K562 (cell line): ENCODE measurements around the gene RFX7. TPM values are rescaled to one million over a fixed set of nuclear protein-coding genes. Genes with fewer than 3 reads are reported as not detected.

Experiments
- BCL6 ChIP-seq: fragments of 250-450 bp; sonication (Bioruptor Pico); IDR thresholded peaks from 2 replicates; pipeline ENCODE4 v1.4.0; 2020
- BCOR ChIP-seq: fragments of 450-650 bp; IDR thresholded peaks from 2 replicates; pipeline ENCODE4 v1.6.1; 2016
- CBFA2T2 ChIP-seq: fragments of 450-650 bp; conservative IDR thresholded peaks from 2 replicates; pipeline ENCODE4 v1.6.1; 2017; ENCODE audit warnings: mild to moderate bottlenecking
- CREM ChIP-seq: IDR thresholded peaks from 2 replicates; pipeline ENCODE4 v1.6.1; 2014; ENCODE audit warnings: antibody characterized with exemption, low read depth
- EHMT2 ChIP-seq: fragments of 450-650 bp; IDR thresholded peaks from 2 replicates; pipeline ENCODE4 v1.6.1; 2018; ENCODE audit warnings: antibody characterized with exemption
- NCOA6 ChIP-seq: fragments of 450-650 bp; IDR thresholded peaks from 2 replicates; pipeline ENCODE4 v1.6.1; 2017; ENCODE audit warnings: mild to moderate bottlenecking
- POLR2AphosphoS2 ChIP-seq: IDR thresholded peaks from 2 replicates; pipeline ENCODE4 v1.6.1; 2012; ENCODE audit warnings: low read length, improper control_type of control experiment
- RFX1 ChIP-seq: fragments of 450-650 bp; IDR thresholded peaks from 2 replicates; pipeline ENCODE4 v1.6.1; 2016; ENCODE audit warnings: mild to moderate bottlenecking, moderate library complexity
- SMARCA5 ChIP-seq: fragments of 450-650 bp; IDR thresholded peaks from 2 replicates; pipeline ENCODE4 v1.6.1; 2016
- ZNF146 ChIP-seq: IDR thresholded peaks from one replicate; pipeline ENCODE4 v1.6.1; 2018; ENCODE audit warnings: missing compliant biosample characterization; ENCODE audit not compliant: unreplicated experiment
- ZNF311 ChIP-seq: fragments of 250-450 bp; sonication (Bioruptor Pico); IDR thresholded peaks from 2 replicates; pipeline ENCODE4 v1.4.0; 2020; ENCODE audit warnings: mild to moderate bottlenecking, moderate library complexity
- ZNF316 ChIP-seq: fragments of 450-650 bp; IDR thresholded peaks from 2 replicates; pipeline ENCODE4 v1.6.1; 2016
- ZNF766 ChIP-seq: fragments of 200-800 bp; sonication (Bioruptor generic); conservative IDR thresholded peaks from 2 replicates; pipeline ENCODE4 v1.6.1; 2016; ENCODE audit warnings: missing genetic modification characterization, missing compliant biosample characterization
- polyA plus RNA-seq, 8 experiments: library from polyadenylated mRNA; depleted of rRNA in 4 of 8; stranded (reverse) in 5 of 8; unstranded in 3 of 8; fragments of >200 nt; fragmentation: Nextera tagmentation in 2 of 8; fragmentation: Illumina TruSeq in 1 of 8; extraction: Ambion mirVana in 2 of 8; extraction: Trizol in 1 of 8; gene quantifications; 2 replicates each; pipeline versions ENCODE4 v1.2.1 to v1.2.3, GENCODE V29; 2011 to 2014; ENCODE audit warnings: inconsistent platforms in 1 of 8, missing spikeins in 1 of 8
- total RNA-seq, 7 experiments: library from RNA; depleted of rRNA in 6 of 7; stranded (reverse); fragments of >200 nt in 6 of 7; fragmentation: Illumina TruSeq in 2 of 7; extraction: Trizol in 2 of 7; gene quantifications; 2 replicates each; pipeline versions ENCODE4 v1.2.1 to v1.2.3, GENCODE V29; 2011 to 2021; ENCODE audit warnings: low replicate concordance in 1 of 7
- TF ChIP-seq, protein P1 (sequence below): sonication (generic); formaldehyde crosslinking; IDR thresholded peaks from 2 replicates; pipeline ENCODE4 v1.8.0; 2023; ENCODE audit warnings: mild to moderate bottlenecking, missing genetic modification reagents
- TF ChIP-seq, protein P2 (sequence below): fragments of 450-650 bp; IDR thresholded peaks from 2 replicates; pipeline ENCODE4 v1.6.1; 2017; ENCODE audit warnings: antibody characterized with exemption, mild to moderate bottlenecking
- TF ChIP-seq, protein P3 (sequence below): fragments of 450-650 bp; formaldehyde crosslinking; IDR thresholded peaks from 2 replicates; pipeline ENCODE4 v1.4.0; 2022; ENCODE audit warnings: missing genetic modification characterization
- TF ChIP-seq, protein P4 (sequence below): fragments of 450-650 bp; IDR thresholded peaks from 2 replicates; pipeline ENCODE4 v1.7.1; 2018; ENCODE audit warnings: mild to moderate bottlenecking, low read depth; ENCODE audit not compliant: partially characterized antibody
- TF ChIP-seq, protein P5 (sequence below): sonication (generic); formaldehyde crosslinking; IDR thresholded peaks from 2 replicates; pipeline ENCODE4 v1.8.0; 2022; ENCODE audit warnings: mild to moderate bottlenecking, low read depth, missing genetic modification reagents

RFX7 gene
- total and polyA plus RNA-seq, 9 of the 15 experiments (the other 6 are each of a cell fraction or from before 2014, with no cell fraction given) = 2.4 to 17.9 (median 6.3) TPM

DNA sequence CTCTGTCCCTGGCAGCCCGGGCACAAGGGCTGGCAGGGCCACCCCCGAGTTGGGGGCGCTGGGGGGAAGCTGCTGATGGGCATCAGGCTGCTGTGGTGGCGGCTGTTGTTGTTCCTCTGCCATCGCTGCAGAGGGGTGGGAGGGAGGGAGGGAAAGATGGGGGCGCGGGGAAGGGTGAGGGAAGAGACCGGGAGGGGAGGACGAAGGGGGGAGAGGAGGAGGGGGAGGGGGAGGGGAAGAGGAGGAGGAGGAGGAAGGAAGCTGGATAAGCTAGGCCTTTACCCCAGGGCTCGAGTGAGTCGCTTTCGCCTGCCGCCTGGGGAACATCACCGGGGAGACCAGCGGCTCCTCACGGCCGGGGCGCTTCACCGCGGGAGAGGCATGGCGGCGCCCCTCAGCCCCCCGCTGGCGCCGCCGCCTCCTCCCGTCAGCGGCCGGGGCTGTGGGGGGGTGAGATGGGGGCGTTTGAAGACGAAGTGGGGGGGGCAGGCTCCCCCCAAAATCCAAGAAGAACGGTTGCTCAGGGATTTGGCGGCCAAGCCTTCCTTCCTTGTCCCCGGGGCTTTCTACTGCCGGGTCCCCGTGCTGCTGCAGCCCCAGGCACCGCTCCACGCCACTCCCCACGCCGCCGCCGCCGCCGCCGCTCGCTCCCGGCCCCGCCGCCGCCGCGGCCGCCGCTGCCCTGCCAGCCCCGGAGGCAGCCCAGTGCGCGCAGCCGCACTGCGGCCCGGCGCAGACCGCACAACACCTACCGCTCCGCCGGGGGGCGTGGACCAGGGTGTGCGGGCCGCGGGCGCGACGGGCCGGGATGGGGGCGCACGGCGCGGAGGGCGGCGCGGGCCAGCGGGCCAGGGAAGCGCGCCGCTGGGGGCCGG, at the start of gene RFX7 (continued):
- TF ChIP-seq CBFA2T2 = no peak
- TF ChIP-seq BCOR = no peak
- TF ChIP-seq POLR2AphosphoS2 = no peak
- TF ChIP-seq, protein P1, sequence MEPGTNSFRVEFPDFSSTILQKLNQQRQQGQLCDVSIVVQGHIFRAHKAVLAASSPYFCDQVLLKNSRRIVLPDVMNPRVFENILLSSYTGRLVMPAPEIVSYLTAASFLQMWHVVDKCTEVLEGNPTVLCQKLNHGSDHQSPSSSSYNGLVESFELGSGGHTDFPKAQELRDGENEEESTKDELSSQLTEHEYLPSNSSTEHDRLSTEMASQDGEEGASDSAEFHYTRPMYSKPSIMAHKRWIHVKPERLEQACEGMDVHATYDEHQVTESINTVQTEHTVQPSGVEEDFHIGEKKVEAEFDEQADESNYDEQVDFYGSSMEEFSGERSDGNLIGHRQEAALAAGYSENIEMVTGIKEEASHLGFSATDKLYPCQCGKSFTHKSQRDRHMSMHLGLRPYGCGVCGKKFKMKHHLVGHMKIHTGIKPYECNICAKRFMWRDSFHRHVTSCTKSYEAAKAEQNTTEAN (CRISPR knock-in tag) = no peak
- peak; percentile 51; the same call in 1 of the 2 replicates for TF ChIP-seq CREM
- TF ChIP-seq, protein P2, sequence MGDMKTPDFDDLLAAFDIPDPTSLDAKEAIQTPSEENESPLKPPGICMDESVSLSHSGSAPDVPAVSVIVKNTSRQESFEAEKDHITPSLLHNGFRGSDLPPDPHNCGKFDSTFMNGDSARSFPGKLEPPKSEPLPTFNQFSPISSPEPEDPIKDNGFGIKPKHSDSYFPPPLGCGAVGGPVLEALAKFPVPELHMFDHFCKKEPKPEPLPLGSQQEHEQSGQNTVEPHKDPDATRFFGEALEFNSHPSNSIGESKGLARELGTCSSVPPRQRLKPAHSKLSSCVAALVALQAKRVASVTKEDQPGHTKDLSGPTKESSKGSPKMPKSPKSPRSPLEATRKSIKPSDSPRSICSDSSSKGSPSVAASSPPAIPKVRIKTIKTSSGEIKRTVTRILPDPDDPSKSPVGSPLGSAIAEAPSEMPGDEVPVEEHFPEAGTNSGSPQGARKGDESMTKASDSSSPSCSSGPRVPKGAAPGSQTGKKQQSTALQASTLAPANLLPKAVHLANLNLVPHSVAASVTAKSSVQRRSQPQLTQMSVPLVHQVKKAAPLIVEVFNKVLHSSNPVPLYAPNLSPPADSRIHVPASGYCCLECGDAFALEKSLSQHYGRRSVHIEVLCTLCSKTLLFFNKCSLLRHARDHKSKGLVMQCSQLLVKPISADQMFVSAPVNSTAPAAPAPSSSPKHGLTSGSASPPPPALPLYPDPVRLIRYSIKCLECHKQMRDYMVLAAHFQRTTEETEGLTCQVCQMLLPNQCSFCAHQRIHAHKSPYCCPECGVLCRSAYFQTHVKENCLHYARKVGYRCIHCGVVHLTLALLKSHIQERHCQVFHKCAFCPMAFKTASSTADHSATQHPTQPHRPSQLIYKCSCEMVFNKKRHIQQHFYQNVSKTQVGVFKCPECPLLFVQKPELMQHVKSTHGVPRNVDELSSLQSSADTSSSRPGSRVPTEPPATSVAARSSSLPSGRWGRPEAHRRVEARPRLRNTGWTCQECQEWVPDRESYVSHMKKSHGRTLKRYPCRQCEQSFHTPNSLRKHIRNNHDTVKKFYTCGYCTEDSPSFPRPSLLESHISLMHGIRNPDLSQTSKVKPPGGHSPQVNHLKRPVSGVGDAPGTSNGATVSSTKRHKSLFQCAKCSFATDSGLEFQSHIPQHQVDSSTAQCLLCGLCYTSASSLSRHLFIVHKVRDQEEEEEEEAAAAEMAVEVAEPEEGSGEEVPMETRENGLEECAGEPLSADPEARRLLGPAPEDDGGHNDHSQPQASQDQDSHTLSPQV = peak; percentile 39; the same call in 1 of the 2 replicates
- TF ChIP-seq ZNF146 (CRISPR knock-in tag) = no peak
- no peak for TF ChIP-seq NCOA6
- no peak for TF ChIP-seq RFX1
- TF ChIP-seq, protein P3, sequence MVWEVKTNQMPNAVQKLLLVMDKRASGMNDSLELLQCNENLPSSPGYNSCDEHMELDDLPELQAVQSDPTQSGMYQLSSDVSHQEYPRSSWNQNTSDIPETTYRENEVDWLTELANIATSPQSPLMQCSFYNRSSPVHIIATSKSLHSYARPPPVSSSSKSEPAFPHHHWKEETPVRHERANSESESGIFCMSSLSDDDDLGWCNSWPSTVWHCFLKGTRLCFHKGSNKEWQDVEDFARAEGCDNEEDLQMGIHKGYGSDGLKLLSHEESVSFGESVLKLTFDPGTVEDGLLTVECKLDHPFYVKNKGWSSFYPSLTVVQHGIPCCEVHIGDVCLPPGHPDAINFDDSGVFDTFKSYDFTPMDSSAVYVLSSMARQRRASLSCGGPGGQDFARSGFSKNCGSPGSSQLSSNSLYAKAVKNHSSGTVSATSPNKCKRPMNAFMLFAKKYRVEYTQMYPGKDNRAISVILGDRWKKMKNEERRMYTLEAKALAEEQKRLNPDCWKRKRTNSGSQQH (CRISPR knock-in tag) = no peak
- TF ChIP-seq, protein P4, sequence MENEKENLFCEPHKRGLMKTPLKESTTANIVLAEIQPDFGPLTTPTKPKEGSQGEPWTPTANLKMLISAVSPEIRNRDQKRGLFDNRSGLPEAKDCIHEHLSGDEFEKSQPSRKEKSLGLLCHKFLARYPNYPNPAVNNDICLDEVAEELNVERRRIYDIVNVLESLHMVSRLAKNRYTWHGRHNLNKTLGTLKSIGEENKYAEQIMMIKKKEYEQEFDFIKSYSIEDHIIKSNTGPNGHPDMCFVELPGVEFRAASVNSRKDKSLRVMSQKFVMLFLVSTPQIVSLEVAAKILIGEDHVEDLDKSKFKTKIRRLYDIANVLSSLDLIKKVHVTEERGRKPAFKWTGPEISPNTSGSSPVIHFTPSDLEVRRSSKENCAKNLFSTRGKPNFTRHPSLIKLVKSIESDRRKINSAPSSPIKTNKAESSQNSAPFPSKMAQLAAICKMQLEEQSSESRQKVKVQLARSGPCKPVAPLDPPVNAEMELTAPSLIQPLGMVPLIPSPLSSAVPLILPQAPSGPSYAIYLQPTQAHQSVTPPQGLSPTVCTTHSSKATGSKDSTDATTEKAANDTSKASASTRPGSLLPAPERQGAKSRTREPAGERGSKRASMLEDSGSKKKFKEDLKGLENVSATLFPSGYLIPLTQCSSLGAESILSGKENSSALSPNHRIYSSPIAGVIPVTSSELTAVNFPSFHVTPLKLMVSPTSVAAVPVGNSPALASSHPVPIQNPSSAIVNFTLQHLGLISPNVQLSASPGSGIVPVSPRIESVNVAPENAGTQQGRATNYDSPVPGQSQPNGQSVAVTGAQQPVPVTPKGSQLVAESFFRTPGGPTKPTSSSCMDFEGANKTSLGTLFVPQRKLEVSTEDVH = no peak
- TF ChIP-seq ZNF766 (CRISPR knock-in tag) = 0 out of 2 replicates have a peak, but pooled peaks have one; percentile 22
- TF ChIP-seq BCL6 (CRISPR knock-in tag) = no peak
- no peak for TF ChIP-seq SMARCA5
- TF ChIP-seq ZNF316 = no peak
- no peak for TF ChIP-seq EHMT2
- TF ChIP-seq, protein P5, sequence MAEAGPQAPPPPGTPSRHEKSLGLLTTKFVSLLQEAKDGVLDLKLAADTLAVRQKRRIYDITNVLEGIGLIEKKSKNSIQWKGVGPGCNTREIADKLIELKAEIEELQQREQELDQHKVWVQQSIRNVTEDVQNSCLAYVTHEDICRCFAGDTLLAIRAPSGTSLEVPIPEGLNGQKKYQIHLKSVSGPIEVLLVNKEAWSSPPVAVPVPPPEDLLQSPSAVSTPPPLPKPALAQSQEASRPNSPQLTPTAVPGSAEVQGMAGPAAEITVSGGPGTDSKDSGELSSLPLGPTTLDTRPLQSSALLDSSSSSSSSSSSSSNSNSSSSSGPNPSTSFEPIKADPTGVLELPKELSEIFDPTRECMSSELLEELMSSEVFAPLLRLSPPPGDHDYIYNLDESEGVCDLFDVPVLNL = no peak
- TF ChIP-seq ZNF311 (CRISPR knock-in tag) = no peak
